ENCODE data around the gene NCLN.
"Not testable (repeated sequence)": the region's sequence is repeated elsewhere in the genome, so short reads cannot be mapped to it uniquely, and the experiment has no call there.

Gene NCLN

DNA sequence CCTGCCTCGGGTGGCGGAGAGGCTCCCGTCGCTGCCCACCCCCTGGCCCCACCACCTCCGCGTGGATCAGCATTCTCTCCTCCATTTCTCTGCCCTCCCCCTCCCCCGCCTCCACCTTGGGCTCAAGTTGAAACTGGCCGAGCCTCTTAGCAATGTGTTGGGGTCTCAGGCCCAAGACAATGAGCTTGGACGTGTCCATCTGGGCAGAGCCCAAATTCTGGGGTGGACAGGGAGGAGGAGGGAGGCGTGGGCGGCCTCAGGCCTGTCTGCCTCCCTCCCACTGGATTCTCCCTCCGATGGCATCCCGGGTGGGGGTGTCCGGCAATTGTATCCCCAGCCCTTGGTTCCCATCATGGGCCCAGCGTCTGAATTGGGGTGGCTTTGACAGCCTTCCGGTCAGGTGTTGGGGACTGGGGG lies 40.0 kb downstream of the NCLN start:
- no peak for DNase-seq (ENCODE audit: low read depth)

DNA sequence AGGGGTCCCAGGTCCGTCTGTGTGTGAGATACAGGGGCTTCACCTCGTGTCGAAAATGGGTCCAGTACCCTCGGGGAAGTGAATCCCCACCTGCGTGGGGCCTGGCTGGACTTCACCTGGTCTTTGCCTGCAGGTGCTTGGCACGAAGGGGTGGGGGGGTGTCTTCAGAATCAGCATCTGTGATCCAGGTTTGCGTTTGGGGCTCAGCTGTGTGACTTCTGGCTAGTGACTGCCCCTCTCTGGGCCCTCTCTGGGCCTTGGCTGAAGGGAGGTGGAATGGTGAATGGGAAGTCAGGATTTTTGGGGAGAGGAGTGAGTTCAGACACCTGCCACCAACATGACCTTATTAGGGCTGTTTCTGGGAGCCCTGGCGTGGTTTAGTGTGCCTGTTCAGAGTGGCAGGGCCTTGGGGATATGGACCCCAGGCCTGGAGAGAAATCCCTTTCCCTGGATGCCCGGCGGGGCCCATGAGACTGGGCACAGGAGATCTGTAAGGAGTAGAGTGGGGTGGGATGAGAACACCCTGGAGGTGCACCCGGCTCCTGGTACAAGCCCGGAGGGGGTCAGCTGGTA lies 41.4 kb downstream of the NCLN start:
- DNase-seq (ENCODE audit: low read depth): no peak

DNA sequence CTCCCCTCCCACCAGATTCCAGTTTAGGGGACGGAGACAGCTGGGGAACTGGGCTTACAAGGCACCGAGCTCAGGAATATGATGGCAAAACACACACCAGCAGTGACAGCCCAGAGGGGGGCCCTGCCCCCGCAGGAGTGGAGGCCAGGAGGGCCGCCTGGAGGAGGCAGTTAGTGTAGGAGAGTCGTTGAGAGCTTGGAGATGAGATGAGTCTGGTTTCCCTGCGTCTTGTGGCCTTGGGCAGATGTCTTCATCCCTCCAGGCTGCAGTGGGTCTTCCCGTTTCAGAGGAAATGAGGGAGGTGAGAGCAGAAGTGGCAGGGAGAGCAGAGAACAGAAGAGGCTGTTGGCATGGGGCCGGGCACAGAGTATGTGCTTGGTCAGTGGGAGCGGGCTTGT lies 43.6 kb downstream of the NCLN start:
- no peak for DNase-seq (ENCODE audit: low read depth)

DNA sequence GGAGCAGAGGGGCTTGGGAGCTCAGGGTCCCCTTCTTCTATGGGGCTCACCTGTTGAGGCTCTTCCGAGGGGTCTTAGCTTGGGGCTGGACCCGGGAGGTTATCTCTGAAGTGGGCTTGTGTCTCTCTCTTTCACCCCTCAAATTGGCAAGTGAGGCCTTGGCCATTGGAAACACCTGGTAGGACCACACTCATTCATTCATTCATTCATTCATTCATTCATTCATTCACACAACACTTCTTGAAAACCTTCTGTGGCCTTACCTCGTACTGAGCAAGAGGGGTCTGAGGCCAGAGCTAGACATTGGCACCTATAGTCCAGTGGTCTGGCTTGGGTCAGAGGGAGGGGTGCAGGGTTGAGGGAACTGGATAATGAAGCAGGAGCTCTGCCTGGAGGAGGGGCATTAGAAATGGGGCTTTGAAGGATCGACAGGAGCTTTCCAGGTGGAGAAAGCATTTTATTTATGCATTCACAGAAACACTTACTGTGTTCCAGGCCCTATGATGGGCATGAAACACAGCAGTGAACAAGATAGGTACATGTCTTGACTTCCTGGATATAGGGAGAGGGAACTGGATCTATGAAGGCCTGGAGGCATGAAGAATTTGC lies 44.3 kb downstream of the NCLN start:
- no peak for DNase-seq (ENCODE audit: low read depth)

DNA sequence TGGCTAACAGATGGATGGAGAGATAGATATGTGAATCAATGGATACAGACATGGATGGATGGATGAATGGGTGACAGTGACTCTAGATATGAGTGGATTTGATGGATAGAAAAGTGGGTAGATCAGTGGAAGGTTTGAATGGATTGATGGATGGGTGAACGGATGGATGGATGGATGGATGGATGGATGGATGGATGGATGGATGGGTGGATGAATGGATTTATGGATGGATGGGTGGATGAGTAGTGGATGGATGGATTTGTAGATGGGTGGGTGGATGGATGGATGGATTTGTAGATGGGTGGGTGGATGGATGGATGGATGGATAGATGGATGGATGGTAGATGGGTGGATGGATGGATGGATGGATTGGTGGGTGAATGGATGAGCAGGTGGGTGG lies 45.6 kb downstream of the NCLN start:
- no peak for DNase-seq (ENCODE audit: low read depth)

DNA sequence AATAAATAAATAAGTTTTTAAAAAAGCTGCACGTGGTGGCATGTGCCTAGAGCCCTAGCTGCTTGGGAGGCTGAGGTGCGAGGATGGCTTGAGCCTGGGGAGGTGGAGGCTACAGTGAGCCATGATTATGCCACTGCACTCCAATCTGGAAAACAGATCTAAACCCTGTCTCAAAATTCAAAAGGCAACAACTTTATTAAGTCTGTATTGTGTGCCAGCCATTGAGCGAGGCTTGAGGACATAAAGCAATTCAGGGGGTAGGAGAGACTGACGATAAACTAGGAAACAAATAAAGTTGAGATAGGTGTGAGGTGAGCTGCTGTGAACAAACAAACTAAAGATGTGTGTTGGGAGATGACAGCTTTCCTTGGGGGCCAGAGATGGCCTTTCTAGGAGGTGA lies 47.4 kb downstream of the NCLN start:
- DNase-seq (ENCODE audit: low read depth): no peak

DNA sequence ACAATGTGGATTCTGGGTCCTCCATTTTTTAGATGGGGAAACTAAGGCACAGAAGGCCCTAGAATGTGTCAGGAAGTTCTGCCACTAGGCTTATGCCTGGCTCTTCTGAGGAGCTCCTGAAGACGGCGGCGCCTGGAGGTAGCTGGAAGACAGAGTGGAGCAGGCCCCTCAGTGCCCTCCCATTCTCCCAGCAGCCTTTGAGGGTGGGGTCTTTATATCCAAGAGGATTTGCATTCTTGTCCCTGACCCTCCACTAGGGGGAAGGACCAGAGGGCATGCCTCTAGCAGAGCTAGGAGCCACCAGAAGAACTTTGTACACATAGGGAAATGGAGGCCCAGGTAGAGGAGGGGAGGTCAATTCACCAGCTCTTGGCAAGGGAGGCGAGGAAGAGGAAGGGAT lies 48.1 kb downstream of the NCLN start:
- DNase-seq (ENCODE audit: low read depth): no peak

DNA sequence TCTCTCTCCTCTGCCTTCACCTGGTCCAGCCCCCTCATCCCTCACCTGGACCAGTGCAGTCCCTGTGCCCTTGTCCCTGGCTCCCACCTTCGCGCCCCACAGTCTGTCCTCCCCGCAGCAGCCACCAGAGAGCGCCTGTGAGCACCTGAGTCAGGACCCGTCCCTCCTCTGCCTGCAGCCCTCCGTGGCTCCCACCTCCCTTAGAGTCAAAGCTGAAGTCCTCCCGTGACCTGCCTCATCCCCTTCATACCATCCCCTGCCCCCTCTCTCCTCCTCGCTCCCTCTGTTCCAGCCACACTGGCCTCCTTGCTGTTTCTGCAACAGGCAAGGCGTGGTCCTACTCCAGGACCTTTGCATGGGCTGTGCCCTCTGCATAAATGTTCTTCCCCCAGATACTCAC lies 49.1 kb downstream of the NCLN start:
- no peak for DNase-seq (ENCODE audit: low read depth)

DNA sequence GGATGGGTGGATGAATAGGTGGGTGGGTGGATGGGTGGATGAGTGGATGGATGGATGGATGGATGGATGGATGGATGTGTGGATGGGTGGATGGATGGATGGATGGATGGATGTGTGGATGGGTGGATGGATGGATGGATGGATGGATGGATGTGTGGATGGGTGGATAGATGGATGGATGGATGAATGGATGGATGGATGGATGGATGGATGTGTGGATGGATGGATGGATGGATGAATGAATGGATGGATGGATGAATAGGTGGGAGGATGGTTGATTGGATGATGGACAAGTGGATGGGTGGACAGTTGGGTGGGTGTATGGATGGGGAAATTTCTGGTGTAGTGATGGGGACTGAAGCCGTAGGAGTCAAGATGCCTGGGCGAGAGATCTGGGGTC lies 49.9 kb downstream of the NCLN start:
- DNase-seq (ENCODE audit: low read depth): not testable (repeated sequence)

DNA sequence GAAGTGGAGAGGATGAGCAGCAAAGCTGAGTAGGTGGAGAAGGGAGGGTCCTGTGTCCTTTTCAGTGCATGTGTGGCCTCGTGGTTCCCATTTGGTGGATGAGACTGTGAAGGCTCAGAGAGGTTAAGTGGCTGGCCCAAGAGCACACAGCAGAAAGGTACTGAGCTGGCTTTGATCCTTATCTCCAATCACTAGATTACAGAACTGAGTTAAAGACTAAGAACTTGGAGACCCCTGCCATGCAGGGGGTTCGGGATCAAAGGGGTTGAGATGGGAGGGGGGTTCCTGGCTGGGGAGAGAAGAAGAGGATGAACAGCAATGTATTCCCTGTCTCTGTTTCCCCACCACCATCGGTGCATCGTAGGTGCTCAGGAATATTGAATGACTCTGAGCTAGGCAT lies 50.5 kb downstream of the NCLN start:
- no peak for DNase-seq (ENCODE audit: low read depth)

DNA sequence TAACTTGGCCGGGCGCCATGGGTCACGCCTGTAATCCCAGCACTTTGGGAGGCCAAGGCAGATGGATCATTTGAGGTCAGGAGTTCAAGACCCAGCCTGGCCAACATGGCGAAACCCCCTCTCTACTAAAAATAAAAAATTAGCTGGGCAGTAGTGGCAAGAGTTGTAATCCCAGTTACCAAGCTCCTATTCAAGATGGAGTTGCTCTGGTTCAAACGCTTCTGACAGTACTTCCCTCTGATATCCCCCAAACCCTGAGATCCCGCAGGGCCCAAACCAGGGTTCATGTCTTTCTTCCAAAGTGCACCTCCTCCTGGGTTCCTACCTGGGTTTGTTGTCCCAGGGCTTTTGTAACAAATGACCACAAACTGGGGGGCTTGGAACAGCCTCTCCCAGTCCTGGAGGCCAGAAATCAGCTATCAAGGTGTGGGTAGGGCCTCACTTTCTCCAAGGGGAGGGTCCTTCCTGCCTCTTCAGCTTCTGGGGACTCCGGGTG lies 52.4 kb downstream of the NCLN start:
- no peak for DNase-seq (ENCODE audit: low read depth)

DNA sequence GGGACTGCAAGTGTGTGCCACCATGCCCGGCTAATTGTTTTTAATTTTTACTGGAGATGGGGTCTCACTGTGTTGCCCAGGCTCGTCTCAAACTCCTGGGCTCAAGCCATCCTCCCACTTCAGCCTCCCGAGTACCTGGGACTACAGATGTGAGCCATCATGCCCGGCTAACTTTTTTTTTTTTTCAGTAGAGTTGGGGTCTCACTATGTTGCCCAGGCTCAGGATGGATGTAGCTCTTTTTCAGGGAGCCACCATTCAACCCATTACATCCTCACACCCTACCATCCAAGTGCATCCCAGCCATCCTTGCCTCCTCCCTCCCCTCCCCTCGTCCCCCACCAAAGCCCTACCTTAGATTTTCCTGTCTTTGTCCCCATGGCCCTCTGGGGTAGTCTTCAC lies 53.6 kb downstream of the NCLN start:
- no peak for DNase-seq (ENCODE audit: low read depth)

DNA sequence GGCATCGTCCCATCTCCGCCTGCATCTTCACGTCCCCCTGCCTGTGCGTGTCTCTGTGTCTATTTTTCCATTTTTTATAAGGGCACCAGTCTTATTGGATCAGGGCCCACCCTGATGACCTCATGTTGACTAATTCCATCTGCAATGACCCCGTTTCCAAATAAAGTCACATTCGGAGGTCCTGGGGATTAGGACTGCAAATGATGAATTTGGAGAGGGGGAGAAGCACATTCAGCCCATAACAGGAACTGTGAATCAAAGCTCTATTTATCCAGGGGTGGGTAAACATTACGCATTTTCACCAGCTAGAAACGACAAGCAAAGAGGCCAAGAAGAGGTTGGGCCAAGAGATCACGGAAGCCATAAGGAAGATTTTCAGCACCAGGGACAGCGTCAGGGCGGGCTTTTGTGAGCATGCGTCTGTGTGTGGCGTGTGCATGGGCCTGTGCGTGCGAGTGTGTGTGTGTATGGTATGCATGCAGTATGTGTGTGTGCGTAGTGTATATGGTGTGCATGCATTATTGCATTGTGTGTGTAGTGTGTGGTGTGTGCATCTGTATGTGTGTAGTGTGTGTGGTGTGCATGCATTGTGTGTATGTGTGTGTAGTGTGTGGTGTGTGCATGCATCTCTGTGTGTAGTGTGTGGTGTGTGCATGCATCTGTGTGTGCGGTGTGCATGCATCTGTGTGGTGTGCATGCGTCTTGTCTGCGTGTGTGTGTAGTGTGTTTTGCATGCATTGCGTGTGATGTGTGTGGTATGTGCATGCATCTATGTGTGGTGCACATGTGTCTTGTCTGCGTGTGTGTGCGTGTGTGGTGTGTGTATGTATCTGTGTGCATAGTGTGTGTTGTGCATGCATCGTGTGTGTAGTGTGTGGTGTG lies 58.3 kb downstream of the NCLN start:
- peak; percentile 32 for DNase-seq (ENCODE audit: low read depth)

DNA sequence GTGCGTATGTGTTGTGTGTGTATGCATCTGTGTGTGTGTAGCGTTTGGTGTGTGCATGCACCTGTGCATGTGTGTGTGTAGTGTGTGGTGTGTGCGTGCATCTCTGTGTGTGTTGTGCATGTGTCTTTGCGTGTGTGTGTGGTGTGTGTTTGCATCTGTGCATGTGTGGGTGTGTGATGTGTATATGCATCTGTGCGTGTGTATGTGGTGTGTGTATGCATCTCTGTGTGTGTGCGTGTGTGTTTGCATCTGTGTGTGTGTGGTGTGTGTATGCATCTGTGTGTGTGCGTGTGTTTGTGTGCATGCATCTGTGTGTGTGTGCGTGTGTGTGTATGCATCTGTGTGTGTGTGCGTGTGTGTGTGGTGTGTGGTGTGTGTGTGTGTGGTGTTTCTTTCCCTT lies 59.3 kb downstream of the NCLN start:
- DNase-seq (ENCODE audit: low read depth): no peak

DNA sequence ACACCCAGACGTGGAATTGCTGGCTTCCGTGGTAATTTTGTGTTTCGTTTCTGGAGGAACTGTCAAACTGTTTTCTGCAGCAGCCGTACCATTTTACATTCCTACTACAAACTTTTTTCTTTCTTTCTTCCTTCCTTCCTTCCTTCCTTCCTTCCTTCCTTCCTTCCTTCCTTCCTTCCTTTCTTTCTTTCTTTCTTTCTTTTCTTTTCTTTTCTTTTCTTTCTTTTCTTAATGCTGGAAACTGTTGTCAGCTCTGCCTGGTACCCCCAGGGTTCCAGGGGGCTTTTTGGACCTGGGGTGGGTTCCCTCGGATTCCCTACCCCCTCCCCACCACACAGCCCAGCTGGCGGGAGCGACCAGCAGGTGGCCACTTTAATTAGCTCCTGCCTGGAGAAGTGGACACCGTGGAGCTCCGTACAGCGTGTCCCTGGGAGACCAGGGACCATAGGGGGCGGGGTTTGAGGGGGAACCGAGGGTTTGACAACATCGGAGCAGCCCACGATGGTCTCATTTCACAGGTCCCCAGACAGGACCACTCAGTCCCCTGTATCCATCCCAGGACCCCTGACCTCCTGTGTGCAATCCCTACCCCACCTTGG lies 63.1 kb downstream of the NCLN start:
- DNase-seq (ENCODE audit: low read depth): no peak

DNA sequence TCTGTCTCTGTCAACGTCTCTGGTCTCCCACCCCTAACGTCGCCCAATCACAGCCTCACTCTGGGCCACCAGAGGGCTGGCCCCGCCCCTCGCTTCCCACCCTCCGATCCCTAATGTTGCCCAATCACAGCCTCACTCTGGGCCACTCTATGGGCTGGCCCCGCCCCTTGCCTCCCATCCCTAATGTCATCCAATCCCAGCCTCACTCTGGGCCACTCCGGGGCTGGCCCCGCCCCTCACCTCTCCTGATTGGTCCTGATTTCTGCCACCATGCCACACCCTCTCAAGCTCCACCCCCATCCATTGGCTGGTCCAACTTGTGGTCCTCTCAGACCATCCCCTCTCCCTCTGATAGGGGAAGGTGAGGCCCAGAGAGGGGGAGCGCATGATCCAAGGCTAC lies 63.7 kb downstream of the NCLN start:
- no peak for DNase-seq (ENCODE audit: low read depth)

DNA sequence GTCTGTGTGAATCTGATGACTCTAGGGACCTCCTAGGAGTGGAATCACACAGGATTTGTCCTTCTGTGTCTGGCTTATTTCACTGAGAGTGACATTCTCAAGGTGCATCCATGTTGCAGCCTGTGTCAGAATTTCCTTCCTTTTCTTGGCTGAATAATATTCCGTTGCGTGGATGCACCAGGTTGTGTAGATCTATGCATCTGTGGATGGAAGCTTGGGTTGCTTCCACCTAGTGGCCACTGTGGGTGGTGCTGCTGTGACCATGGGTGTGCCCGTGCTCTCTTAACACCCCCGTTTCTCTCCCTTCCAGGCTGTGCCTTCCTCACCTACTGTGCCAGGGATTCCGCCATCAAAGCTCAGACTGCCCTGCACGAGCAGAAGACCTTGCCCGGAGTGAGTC lies 64.9 kb downstream of the NCLN start:
- peak; percentile 28 for DNase-seq (ENCODE audit: low read depth)

DNA sequence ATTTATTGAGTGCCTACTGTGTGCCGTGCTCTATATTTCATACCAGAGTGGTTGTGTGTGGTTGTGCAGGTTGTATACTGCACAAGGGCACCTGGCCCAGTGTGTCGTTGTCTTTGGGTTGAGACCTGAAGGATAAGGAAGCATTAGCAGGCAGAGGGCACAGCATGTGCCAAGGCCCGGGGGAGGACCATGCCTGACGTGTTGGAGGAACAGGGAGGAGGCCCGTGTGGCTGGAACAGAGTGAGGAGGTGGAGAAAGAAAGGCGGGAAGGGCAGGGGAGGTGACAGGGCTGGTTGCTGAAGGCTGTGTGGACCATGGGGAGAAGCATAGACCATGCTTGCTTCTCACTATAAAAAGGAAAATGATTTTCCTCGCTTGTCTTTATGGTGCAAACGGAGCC lies 65.5 kb downstream of the NCLN start:
- DNase-seq (ENCODE audit: low read depth): no peak

DNA sequence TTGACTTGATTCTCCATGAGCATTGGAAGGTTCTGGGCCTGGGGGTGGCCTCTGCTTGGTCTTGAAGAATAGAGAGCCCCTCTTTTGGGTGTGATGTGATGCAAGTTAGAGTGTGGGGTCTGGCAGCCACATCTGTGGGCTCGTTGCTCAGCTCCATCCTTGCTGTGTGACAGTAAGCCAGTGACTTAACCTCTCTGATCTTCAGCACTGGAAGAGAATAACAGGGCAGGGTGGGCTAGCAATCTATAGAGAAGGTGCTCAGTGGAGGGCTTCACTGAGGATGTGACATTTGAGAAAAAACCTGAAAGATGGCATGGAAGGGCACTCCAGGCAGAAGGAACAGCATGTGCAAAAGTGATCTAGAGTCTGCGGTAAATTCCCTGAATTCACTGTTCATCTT lies 66.9 kb downstream of the NCLN start:
- no peak for DNase-seq (ENCODE audit: low read depth)

DNA sequence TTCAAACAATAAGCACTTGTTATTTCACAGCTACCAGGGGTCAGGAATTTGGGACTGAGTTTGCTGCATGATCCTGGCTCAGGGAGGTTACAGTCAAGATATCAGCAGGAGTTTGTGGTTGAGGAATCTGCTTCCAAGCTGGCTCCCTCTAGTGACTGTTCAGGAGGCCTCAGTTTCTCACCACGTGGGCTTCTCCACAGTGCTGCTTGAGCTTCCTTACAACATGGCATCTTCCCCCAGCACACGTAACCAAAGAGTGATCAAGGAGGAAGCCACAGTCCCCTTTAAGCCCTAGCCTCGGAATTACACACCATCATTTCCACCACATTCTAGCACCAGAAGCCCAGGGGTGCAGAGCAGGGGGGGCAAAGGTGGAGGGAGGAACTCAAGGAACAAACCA lies 67.5 kb downstream of the NCLN start:
- no peak for DNase-seq (ENCODE audit: low read depth)

DNA sequence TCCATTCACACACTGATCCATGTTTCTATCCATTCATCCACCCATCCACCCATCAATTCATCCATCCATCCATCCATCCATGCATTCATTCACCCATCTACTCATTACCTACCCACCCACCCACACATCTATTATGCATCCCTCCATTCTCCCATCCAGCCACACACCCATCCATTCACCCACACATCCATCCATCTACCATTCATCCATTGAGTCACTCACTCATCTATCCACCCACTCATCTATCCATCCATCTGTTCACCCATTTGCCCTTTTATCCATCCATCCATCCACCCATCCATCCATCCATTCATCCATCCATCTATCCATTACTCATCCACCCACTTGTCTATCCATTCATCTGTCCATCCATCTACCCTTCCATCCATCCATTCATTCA lies 68.8 kb downstream of the NCLN start:
- no peak for DNase-seq (ENCODE audit: low read depth)

DNA sequence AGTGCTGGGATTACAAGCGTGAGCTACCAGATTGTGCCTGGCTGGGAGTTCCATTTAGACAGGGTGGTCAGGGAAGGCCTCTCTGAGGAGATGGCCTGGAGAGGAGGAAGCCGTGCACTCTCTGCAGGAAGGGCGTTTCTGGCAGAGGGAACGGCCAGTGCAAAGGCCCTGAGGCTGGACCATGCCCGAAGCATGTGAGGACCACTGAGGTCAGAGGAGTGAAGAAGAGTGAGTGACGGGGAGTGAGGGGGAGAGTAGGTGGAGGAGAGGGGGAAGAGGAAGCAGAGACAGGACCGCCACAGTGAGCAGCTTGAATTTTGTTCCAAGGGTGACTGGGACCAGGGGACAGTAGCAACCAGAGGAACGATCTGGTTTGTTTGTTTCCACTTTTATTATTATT lies 71.3 kb downstream of the NCLN start:
- DNase-seq (ENCODE audit: low read depth): no peak

Data from stimulated activated CD8-positive, alpha-beta memory T cell treated with anti-CD3 and anti-CD28 coated beads, Interleukin-4, amount 100 ng/mL, for 24 hours (primary cell).